Measurements from ENCODE around the gene PPP1R9A. TPM values are rescaled to one million over a fixed set of nuclear protein-coding genes. Genes with fewer than 3 reads are reported as not detected.
A peak's percentile ranks its signal among the peaks of the same experiment; 100 is the strongest.

PPP1R9A gene
- total and polyA plus RNA-seq, 5 experiments from 2014 or later = 0.14 to 0.75 (median 0.18) TPM; not detected in 2

GRCh38 chr7:95303013-95303905, 395.9 kb downstream of the PPP1R9A start:
- Mint-ChIP-seq H3K9me3 (no peaks in the 10 kb centered on the region), H3K36me3 (no peaks in the 10 kb centered on the region), H3K27ac (no peak overlapping the region), H3K4me3 (no peak overlapping the region), H3K4me1 (peaks cover 0 to 2% (median 0%) of the 10 kb centered on the region in 4 donors), H3K27me3 (peaks cover 4 to 20% (median 14%) of the 10 kb centered on the region in 5 donors)
- ATAC-seq (no peak), DNase-seq (no peak)
- POLR2A ChIA-PET = no interaction called here

GRCh38 chr7:95304990-95305389, 397.6 kb downstream of the PPP1R9A start:
- Mint-ChIP-seq H3K9me3 (no peaks in the 10 kb centered on the region), H3K36me3 (no peaks in the 10 kb centered on the region), H3K4me1 (peaks cover 0 to 2% (median 0%) of the 10 kb centered on the region in 4 donors), H3K27me3 (peaks cover under 1 to 15% (median 11%) of the 10 kb centered on the region in 5 donors), H3K4me3 (no peak overlapping the region), H3K27ac (no peak overlapping the region)
- POLR2A ChIA-PET = no interaction called here
- DNase-seq (no peak), ATAC-seq (no peak)

- no peak for DNase-seq
- peaks cover 1 to 39% (median 19%) of the 10 kb centered on the region in 5 donors for H3K27me3 Mint-ChIP-seq
- POLR2A ChIA-PET = no interaction called here
- no peak for ATAC-seq
- no peak overlapping the region for H3K4me3 Mint-ChIP-seq
- no peaks in the 10 kb centered on the region for H3K36me3 Mint-ChIP-seq
- no peak overlapping the region for H3K27ac Mint-ChIP-seq
- H3K9me3 Mint-ChIP-seq = peaks cover 0 to 2% (median 0%) of the 10 kb centered on the region in 9 donors
- H3K4me1 Mint-ChIP-seq = peaks cover 0 to 2% (median 0%) of the 10 kb centered on the region in 4 donors
Observed at GRCh38 chr7:95309951-95310350, 402.6 kb downstream of the PPP1R9A start.

GRCh38 chr7:95311389-95311788, 404.0 kb downstream of the PPP1R9A start:
- Mint-ChIP-seq H3K4me3 (no peak overlapping the region), H3K36me3 (no peaks in the 10 kb centered on the region), H3K9me3 (peaks cover 0 to 2% (median 0%) of the 10 kb centered on the region in 9 donors), H3K27ac (no peak overlapping the region), H3K4me1 (no peaks in the 10 kb centered on the region), H3K27me3 (peaks cover 1 to 27% (median 12%) of the 10 kb centered on the region in 5 donors)
- DNase-seq (no peak), ATAC-seq (no peak)
- POLR2A ChIA-PET = no interaction called here

- Mint-ChIP-seq H3K27ac (no peak overlapping the region), H3K36me3 (no peaks in the 10 kb centered on the region), H3K4me1 (no peaks in the 10 kb centered on the region), H3K4me3 (no peak overlapping the region), H3K9me3 (peaks cover 0 to 2% (median 0%) of the 10 kb centered on the region in 9 donors), H3K27me3 (peaks cover 1 to 27% (median 12%) of the 10 kb centered on the region in 5 donors)
- POLR2A ChIA-PET = no interaction called here
- DNase-seq (no peak), ATAC-seq (no peak)
Observed at GRCh38 chr7:95312561-95312960, 405.2 kb downstream of the PPP1R9A start.

- Mint-ChIP-seq H3K27ac (no peak overlapping the region), H3K4me3 (no peak overlapping the region), H3K9me3 (peaks cover 0 to 2% (median 0%) of the 10 kb centered on the region in 9 donors), H3K27me3 (peaks cover 1 to 27% (median 9%) of the 10 kb centered on the region in 5 donors), H3K4me1 (no peaks in the 10 kb centered on the region), H3K36me3 (no peaks in the 10 kb centered on the region)
- DNase-seq = no peak
- ATAC-seq = no peak
- POLR2A ChIA-PET = no interaction called here
Observed at GRCh38 chr7:95316588-95316987, 409.2 kb downstream of the PPP1R9A start.

- POLR2A ChIA-PET = no interaction called here
- peaks cover 1 to 21% (median 6%) of the 10 kb centered on the region in 5 donors for H3K27me3 Mint-ChIP-seq
- H3K27ac Mint-ChIP-seq = no peak overlapping the region
Observed at GRCh38 chr7:95317546-95317945, 410.2 kb downstream of the PPP1R9A start.

GRCh38 chr7:95317966-95318365, 410.6 kb downstream of the PPP1R9A start:
- no peaks in the 10 kb centered on the region for H3K9me3 Mint-ChIP-seq
- peak overlapping the region in 1 of 10 donors; percentile 29 for H3K27ac Mint-ChIP-seq
- POLR2A ChIA-PET = no interaction called here
- H3K36me3 Mint-ChIP-seq = no peaks in the 10 kb centered on the region
- DNase-seq (no peak), ATAC-seq (no peak)
- H3K27me3 Mint-ChIP-seq = peaks cover 1 to 16% (median 3%) of the 10 kb centered on the region in 5 donors
- no peaks in the 10 kb centered on the region for H3K4me1 Mint-ChIP-seq
- H3K4me3 Mint-ChIP-seq = no peak overlapping the region

More at GRCh38 chr7:95317546-95317945, 410.2 kb downstream of the PPP1R9A start:
- no peak for ATAC-seq
- no peaks in the 10 kb centered on the region for H3K4me1 Mint-ChIP-seq
- no peaks in the 10 kb centered on the region for H3K36me3 Mint-ChIP-seq
- no peak for DNase-seq
- no peak overlapping the region for H3K4me3 Mint-ChIP-seq
- H3K9me3 Mint-ChIP-seq = no peaks in the 10 kb centered on the region

GRCh38 chr7:95318501-95319100, 411.2 kb downstream of the PPP1R9A start:
- H3K36me3 Mint-ChIP-seq = no peaks in the 10 kb centered on the region
- no peaks in the 10 kb centered on the region for H3K4me1 Mint-ChIP-seq

GRCh38 chr7:95319570-95319969, 412.2 kb downstream of the PPP1R9A start:
- no peak for ATAC-seq
- H3K36me3 Mint-ChIP-seq = no peaks in the 10 kb centered on the region
- no peak overlapping the region for H3K27ac Mint-ChIP-seq
- H3K27me3 Mint-ChIP-seq = peaks cover 0 to 2% (median under 1%) of the 10 kb centered on the region in 5 donors
- no peak overlapping the region for H3K4me3 Mint-ChIP-seq
- no peaks in the 10 kb centered on the region for H3K9me3 Mint-ChIP-seq
- POLR2A ChIA-PET = no interaction called here
- DNase-seq = no peak
- H3K4me1 Mint-ChIP-seq = no peaks in the 10 kb centered on the region

More at GRCh38 chr7:95318501-95319100, 411.2 kb downstream of the PPP1R9A start:
- POLR2A ChIA-PET = no interaction called here
- Mint-ChIP-seq H3K4me3 (no peak overlapping the region), H3K9me3 (no peaks in the 10 kb centered on the region), H3K27me3 (peaks cover 1 to 10% (median 3%) of the 10 kb centered on the region in 5 donors), H3K27ac (no peak overlapping the region)
- ATAC-seq = no peak
- no peak for DNase-seq

- no peak for DNase-seq
- Mint-ChIP-seq H3K4me3 (no peak overlapping the region), H3K4me1 (peaks cover 0 to 5% (median 3%) of the 10 kb centered on the region in 4 donors), H3K9me3 (no peaks in the 10 kb centered on the region), H3K36me3 (no peaks in the 10 kb centered on the region), H3K27ac (no peak overlapping the region), H3K27me3 (peaks cover 2 to 10% (median 5%) of the 10 kb centered on the region in 5 donors)
- POLR2A ChIA-PET = no interaction called here
- no peak for ATAC-seq
Observed at GRCh38 chr7:95320651-95321050, 413.3 kb downstream of the PPP1R9A start.

GRCh38 chr7:95321720-95322119, 414.3 kb downstream of the PPP1R9A start:
- Mint-ChIP-seq H3K27me3 (peaks cover 4 to 12% (median 11%) of the 10 kb centered on the region in 5 donors), H3K4me3 (no peak overlapping the region), H3K4me1 (peaks cover 0 to 5% (median 3%) of the 10 kb centered on the region in 4 donors), H3K9me3 (no peaks in the 10 kb centered on the region), H3K36me3 (peaks cover 0 to 2% (median 0%) of the 10 kb centered on the region in 3 donors), H3K27ac (no peak overlapping the region)
- POLR2A ChIA-PET = no interaction called here
- ATAC-seq (no peak), DNase-seq (no peak)

- Mint-ChIP-seq H3K36me3 (peaks cover 0 to 2% (median under 1%) of the 10 kb centered on the region in 3 donors), H3K27ac (no peak overlapping the region), H3K4me3 (no peak overlapping the region), H3K27me3 (peaks cover 4 to 12% (median 11%) of the 10 kb centered on the region in 5 donors), H3K9me3 (peaks cover 0 to 4% (median 0%) of the 10 kb centered on the region in 9 donors), H3K4me1 (peaks cover 0 to 5% (median 3%) of the 10 kb centered on the region in 4 donors)
- POLR2A ChIA-PET = no interaction called here
- no peak for ATAC-seq
- DNase-seq = no peak
Observed at GRCh38 chr7:95322396-95322795, 415.0 kb downstream of the PPP1R9A start.
